NCI-H345 (cell line): ENCODE results near the gene NACC2.
A peak's percentile ranks its signal among the peaks of the same experiment; 100 is the strongest.

Source experiments
- DNase-seq: peaks from one replicate; lab custom pipeline; 2025; lab: John Stamatoyannopoulos, UW

NACC2 gene

DNA sequence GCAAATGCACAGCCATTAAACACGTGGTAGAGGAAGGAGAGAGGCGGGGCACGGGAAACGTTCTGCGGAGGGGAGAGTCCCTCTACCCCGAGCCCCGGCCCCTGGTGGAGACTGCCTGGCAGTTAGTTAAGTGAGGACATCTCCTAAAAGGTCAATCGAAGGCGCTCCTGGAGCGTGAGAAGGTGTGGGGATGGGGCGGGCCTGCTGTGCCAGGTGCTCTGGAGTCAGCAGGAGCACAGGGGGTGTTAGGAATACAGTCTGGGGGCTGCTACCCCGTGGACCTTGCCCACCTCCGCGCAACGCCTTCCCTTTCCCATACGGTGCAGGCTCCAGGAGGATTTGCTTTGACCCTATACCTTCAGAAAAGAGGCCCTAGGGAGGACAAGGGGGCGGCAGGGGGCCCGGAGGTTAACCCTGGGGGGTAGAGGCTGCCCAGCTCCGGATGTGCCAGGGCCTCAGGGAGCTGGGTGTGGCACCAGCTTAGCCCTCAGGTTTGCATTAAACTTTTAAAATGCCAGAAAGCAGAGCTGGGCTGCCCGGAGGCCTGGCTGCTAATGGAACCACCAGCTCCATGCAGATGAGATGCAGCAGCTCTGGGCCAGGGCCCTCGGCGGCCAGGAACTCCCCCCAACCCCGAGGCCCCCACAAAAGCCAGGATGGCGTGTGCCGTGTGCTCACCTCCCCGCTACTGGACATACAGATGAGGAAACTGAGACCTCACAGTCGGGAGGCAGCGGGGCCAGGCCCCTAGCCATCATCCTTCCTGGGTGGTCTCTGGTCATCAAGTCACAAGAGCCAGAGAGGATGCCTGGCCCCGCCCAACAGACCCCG lies 39.2 kb downstream of the NACC2 start:
- DNase-seq: no peak

DNA sequence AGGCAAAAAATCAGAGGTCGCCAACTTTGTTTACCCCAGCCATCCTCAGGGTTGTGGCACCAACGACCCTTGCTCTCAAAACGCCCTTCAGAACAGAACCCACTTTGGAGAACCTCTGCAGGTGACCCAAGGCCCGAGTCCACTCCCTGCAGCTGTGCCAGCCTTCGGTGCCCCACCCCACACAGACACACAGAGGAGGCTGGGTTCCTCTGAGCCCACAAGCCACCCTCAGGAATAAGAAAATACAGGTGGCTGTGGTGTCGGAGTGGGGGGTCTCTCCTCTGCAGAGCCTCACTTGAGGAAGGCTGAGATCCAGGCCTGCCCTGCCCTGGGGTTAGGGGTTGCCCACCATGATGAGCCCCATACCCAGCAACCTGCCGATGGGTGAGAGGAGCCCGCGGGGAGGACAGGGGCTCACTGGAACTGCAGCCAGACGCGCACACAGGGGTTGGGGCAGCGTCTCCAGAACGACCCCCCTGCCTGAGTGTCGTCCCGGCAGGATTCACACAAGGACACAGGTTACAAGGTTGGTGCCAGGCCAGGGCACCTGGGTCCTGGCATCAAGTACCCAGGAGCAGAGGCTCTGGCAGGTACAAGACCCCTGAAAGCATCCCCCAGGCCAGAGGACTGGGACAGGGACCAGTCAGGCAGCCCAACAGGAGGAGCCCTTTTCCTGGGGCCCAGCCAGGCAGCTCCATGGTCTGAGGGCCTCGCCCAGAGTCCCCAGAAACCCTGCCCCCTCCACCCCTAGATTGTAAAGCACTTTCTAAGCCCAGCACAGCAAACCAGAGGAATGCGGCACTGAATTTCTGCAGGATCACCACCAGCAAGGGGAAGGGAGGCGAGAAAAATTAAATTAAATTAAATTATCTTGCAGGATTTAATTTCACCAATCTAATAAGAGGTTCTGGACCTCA lies 40.0 kb downstream of the NACC2 start:
- no peak for DNase-seq

DNA sequence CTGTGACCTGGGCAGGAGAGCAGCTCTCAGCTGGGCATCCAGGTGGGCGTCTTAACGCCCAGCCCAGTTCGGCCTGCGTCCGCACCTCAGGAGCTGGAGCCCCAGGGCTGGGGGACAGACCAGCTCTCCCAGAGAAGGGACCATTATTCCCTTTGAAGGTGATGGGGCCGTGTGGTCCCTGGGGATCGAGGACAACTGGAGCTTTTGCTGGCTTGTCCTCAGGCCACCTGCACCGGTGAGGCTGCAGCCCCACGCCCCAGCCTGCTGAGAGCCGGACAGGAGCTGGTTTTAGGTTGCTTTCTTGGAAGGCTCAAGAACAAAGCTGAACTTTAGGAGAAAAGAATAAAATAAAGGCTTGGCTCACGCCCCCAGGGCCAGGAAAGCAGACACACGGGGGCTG lies 40.9 kb downstream of the NACC2 start:
- no peak for DNase-seq

DNA sequence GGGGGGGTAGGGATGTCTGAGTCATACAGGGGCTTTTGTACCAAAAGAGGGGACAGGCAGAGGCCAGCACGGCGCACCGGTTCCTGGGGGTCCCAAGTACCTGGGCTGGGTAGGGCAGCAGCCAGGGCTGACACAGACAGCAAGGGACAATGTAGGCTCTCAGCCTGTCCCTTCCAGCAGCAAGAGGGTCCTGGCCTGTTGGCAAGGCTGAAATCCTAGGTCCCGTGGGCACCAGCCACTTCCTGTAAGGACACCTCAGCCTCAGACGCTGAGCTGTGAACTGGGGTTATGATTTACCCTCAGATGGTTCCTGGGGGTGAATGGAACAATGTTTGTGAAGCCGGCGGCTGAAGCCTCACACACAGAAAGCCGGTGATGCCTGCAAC lies 41.3 kb downstream of the NACC2 start:
- DNase-seq: no peak

DNA sequence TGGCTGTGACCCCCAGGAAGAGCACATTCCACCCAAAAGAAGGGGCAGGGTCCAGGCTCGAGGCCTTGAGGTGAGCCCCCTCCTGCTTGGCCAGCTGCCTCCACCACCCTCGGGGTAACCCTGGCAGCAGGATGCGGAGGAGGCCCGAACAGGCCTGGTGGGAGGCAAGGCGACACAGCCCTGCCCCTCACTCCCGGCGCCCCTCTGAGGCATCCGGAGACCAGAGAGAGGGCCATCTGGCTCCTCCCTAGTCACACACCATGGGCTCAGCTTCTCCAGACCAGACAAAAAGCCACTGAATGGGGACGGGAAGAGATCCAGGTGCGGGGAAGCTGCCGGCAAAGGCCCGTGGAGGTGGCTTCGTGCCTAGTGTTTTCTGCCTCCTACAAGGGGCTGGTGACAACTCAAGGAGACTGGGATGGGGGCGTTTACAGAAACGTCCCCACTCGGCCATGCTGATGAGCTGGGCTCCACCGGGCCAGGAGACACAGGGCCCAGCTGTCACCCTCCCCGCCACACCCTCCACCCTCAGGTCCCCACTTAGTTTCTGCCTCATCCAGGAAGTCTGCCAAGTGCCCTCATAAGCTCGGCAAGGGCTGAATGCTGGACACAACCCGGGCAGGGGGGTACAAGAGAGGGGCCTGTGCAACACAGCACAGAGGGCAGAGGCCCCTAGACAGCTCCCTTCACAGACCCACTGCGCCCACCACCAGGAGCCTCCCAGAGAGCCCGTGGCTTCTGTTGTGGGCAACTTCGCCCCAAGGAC lies 41.9 kb downstream of the NACC2 start:
- DNase-seq: no peak

DNA sequence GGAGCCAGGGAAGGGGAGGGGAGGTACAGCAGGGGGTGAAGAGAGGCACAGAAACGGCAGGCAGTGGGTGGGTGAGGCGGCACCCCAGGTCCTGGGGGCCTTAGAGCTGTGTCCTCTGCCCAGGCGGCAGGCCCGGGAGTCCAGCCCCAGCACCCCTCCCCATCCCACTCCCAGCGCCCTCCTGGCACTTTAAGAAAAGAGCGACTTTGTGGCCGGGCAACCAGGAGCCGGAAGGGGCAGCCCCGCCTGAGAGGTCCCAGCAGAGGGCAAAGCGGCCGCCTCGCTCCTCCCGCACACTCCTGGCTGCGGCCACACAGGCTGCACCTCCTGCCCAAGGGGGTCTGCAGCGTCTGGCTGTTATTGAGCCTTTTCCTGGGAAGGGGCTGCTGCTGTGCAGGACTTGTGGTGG lies 42.6 kb downstream of the NACC2 start:
- DNase-seq: no peak

DNA sequence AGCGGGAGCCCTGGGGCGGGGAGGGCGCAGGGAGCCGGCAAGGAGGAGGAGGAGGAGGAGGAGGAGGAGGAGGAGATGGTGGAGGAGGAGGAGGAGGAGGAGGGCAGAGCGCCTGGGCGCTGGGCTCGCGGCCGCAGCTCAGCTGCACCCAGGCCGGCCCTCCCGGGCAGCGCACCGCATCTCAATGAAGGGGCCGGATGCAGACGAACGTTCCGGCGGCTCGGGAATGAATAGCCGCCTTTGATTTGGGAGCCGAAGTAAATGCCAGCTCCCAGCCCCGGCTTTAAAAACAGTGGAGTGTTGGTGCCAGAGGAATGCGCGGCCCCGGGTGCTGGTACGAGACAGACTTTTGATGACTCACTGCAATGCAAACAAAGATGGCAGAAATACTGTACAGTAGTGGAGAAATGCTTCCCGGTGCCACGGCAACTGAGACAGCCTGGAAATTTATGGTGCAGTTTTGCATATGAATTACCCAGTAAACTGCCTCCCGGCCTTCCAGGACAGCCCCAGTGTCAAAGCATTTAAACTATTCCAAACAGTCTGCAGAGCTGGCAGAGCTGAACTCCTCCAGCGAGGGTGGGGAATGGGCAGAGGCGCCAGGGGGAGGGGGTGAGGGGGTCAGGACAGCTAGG lies 43.1 kb downstream of the NACC2 start:
- peak; percentile 89 for DNase-seq

DNA sequence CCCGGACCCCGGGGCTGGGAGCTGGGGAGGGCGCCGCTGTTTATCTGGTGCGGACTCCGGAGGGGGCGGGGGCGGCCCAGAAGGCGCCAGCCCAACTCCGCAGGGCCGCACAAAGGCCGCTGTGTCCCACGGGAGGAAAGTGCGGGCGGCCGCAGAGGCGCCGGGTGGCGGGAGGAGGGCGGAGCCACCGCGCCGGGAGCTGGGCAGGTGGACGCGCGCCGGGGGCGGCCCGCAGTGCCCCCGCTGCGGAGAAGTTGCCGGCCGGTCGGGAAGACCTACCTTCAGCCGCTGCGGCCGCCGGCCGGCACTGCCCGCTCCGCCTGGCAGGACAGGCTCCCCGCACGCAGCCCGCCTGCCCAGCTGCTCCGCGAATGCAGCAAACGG lies 43.6 kb downstream of the NACC2 start:
- peak; percentile 30 for DNase-seq

DNA sequence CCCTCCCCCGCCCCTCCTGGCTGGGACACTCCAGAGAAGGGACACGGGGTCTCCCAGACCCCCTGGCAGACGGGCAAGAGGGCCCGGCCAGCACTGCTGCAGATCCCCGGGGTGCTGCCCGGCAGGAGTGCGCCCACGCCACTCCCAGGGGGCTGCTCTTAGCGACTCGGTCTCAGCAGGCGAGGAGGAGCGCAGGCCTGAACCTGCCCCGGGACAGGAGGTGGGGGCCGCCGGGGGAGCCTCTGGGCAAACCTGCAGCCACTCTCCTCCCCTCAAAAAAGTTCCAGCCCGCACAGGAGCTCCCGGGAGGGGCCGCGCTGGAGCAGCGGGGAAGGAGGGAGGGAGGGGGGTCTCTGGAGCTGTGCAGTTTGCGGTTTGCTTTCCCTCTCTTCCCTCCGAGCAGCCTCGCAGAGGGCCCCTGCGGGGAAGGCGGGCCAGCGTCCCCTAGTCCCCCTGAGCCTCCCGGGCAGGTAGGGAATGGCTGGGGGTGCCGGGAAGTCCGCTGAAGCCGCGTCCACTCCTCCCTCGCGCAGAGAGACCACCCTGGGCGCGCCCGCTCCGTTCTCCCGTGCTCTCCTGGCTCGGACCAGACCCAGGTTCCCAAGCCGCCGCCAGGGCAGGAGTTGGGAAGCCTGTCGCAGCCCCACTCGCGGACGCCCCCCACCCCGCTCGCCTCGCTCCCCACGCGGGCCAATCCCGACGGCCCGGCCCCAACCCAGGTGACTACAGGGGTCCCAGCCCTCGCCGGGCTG lies 44.2 kb downstream of the NACC2 start:
- DNase-seq: peak; percentile 25

DNA sequence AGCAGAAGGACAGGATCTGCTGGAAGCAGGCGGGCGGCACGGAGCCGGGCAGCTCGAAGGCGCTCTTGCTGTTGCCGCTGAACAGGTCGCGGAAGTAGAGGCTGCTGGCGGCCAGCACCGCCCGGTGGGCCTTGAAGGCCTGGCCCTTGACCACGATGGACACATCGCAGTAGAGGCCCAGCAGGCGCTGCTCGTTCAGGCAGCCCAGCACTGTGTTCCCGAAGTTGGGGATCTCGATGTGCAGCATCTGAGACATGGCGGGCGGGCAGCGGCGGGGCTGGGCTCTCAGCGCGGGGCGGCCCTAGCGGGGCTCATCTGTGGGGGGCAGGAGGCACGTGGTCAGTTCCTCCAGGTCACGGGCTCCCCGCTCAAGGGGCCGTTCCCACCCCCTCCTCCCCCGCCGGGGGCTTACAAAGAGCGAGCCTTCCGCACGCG lies 44.8 kb downstream of the NACC2 start:
- DNase-seq: no peak

DNA sequence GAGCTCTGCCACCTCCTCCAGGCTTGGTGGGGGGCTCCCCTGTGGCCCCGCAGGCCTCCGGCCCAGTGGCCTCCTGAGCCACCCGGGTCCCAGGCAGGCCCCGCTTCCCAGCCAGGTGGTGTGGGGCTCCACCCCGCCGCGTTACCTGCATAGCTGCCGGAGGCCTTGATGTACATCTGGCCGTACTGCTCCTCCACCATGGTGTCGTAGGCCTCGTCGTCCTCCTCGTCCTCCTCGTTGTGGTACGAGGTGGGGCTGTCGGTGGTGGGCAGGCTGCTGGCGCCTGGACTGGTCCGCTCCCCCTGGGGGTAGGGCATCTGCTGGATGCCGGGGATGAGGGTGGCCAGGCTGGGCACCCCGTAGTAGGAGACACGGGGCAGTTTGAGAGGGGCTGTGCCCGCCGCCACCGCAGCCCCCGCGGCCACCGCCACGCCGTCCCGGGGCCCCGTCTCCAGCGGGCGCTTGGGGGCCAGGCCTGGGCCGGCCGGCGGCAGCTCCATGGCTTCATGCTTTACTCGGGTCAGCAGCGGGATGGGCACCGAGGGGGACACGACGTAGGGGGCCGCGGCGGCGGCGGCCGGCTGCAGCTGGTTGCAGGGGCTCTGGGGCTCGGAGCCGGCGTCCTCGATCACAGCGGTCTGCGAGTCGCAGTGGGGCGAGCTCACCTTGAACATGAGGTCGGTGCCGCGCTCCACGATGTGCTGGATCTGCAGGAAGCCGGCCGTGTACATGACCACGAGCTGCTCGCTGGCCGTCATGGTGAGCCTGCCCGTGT lies 45.4 kb downstream of the NACC2 start:
- no peak for DNase-seq

DNA sequence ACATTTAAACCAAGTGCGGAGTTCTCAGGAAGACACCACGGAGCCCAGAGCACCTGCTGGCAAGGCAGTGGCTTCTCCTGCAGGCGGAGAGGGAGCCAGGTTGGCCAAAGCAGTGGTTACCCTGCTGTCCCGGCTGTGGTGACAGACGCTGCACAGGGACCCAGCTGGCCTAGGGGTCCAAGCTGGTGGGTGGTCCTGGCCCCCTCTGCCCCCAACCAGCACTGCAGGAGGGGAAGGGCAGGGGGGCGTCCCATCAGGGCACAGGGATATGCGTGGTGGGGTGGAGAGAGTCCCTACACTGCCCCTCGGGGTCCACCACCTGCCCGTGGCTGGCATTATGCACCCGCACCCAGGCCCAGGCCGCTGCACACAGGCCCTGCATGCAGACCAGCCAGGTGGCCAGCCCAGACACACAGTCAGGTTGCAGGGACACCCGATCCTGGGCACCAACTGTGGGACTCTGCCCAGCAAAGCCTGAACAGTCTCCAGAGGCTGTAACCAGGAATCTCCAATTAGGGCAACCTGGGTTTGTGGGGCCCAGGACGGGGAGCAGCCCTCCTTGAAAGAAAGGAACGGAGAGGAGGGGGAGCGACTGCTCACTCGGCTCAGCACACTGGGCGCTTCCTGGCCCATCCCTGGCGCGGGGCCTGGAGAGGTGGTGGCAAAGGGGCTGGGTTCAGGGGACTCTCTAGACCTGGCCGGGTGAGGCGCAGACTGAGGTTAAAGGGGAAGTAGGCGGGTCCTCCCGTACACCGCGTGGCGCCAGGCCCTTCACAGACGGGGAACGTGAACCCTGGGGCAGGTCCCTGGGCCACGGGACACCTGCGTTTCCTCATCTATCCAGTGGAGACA lies 46.3 kb downstream of the NACC2 start:
- no peak for DNase-seq

DNA sequence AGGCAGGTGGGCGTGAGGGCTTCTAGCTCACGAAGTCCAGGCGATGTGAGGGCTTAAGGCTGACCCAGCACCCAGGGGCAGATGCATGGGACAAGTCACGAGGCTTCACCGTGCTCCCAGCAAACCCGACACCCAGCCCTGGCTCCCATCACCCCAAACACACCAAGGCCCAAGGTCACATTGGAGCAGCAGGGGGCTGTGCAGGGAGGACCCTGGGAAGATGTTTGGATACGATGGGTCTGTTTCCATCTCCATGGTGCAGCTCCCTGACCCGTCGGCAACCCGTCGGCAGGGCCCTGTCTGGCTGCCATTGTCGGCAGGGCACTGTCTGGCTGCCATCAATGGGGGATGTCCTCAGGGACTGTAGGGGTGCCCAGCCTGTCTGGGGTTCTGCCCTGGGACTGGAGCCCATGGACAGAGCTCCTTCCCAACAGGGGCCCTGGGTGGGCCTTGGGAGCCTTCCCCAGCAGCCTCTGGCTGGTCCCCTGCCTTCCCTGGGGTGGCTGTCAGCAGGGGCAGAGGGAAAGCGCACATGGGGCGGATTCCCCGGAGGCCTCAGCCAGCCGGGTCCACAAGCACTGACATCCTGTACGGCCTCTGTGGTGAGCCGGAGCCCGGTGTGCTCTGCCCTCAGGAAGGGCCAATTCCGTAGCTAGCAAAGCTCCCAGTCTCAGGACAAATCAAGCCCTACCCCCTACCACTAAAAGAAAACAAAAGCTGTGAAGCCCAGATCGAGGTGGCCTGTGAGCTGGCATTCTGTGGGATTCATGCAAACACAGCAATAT lies 47.1 kb downstream of the NACC2 start:
- DNase-seq: no peak

DNA sequence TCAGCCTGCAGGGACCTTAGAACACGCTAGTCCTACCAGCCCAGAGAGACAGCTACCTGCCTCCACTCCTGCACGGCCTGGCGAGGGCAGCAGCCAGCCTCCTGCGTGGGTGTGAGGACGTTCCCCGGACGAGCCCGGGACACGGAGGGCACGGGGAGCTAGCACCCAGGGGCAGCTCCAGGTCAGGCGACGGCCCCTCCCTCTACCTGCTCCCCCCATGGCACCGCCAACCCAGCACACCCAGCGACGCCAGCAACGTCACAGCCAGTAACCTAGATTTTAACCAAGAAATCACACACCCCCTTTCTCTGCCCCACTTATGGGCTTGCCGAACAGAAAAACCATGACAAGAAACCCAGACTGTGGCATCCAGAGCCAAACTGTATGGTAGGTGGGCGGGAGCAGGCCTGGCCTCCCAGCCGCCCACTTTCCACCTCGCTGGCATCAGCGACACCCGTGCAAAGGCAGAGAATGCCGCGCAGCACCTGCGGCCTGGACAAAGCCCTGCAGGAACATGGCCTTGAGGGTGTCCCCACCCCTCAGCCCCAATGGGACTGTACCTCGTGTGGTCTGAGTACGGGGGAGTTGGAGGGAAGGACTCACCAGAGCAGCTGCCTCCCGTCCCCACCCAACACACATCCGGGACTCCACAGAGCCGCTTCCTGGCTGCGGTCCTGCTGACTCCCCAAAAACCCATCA lies 47.9 kb downstream of the NACC2 start:
- DNase-seq: no peak

DNA sequence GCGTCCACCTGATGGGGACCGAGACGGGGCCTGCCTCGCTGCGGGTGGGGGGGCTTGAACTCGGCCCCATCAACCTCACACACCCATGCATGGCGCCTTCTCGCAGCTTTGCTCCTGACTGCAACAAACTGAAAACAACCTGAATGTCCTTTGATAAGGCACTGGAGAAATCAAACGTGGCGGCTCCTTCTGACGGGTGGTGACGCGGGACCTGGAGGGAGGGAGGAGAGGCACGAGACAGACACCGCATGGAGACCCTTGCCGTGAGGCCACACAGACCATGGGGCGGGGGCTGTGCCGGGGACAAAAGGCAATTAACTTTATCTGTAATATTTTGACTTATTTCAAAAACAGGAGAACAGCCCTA lies 48.6 kb downstream of the NACC2 start:
- no peak for DNase-seq

DNA sequence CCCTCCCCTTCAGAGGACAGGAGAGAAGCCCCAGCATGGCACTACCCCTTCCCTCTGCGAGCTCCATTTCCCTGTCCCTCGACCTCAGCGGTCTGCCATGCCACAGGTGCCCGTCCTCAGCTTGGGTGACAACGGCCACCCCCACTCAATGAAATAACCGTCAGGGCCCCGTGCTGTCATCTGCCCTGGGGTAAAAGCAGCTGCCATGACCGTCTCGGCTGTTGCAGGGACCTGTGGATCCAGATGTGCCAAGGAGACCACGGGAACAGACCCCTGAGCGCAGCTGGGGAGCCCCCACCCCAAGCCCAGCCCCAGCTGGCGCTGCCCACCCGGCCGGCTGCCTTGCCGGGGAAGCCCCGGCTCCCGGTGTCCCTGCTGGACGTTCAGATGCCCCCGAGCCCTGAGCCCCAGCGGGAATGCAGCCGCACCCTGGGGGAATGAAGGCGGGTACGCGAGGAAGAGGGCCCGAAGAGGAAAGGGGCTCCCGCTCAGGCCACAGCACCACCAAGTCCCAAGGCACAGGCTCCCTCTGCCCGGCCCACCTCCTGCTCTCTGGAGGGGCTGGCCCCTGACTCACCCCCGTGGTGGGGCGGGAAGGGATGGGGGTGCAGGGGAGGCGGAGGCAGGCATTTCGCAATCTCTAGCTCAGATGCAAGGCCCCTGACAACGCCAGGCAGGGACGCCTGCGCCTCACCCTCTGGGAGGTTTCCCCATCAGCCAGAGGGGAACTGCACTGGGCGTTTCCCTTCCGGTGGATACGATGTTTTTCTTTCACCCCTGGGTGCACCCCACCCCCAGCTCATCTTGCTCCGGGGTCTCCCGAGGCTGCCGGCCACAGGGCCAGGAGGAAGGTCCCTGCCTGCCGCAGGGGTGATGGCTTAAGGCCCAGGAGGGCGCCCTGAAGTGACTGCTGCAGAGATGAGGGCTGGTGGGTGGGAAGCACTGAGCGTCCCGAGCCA lies 49.2 kb downstream of the NACC2 start:
- no peak for DNase-seq
